GM23338 (cell line): Measurements from ENCODE around the gene TBX18. TPM values are rescaled to one million over a fixed set of nuclear protein-coding genes. Genes with fewer than 3 reads are reported as not detected.

Source experiments
- ATAC-seq: fragments of 200-7000 bp; cut with Tn5 transposase; 3 replicates; pipeline ENCODE4 v1.9.1; 2020
- DNase-seq: peaks from one replicate; pipeline ENCODE4 v3.0.0-alpha.2; 2015; ENCODE audit warnings: low spot score
- H2AFZ ChIP-seq: fragments of 200-600 bp; sonication (generic); 2 replicates; pipeline ENCODE4 v1.8.0; 2016; ENCODE audit warnings: antibody characterized with exemption, mild to moderate bottlenecking, moderate library complexity
- H3F3A ChIP-seq: fragments of 200-600 bp; sonication (generic); replicated peaks from 2 replicates; pipeline ENCODE4 v1.8.0; 2017; ENCODE audit warnings: antibody characterized with exemption, mixed run types, low read depth
- H3K27ac ChIP-seq: fragments of 200-600 bp; sonication (generic); 2 replicates; pipeline ENCODE4 v1.6.1; 2016; ENCODE audit warnings: low read depth
- H3K27me3 ChIP-seq: fragments of 200-600 bp; sonication (generic); 2 replicates; pipeline ENCODE4 v1.8.0; 2016; ENCODE audit warnings: mild to moderate bottlenecking, mixed run types, moderate library complexity; ENCODE audit not compliant: insufficient read depth
- H3K36me3 ChIP-seq: fragments of 200-600 bp; sonication (generic); 2 replicates; pipeline ENCODE4 v1.8.0; 2016; ENCODE audit warnings: mild to moderate bottlenecking; ENCODE audit not compliant: insufficient read depth
- H3K4me1 ChIP-seq: fragments of 200-600 bp; sonication (generic); 2 replicates; pipeline ENCODE4 v1.8.0; 2016; ENCODE audit warnings: mild to moderate bottlenecking, moderate library complexity; ENCODE audit not compliant: insufficient read depth
- H3K4me2 ChIP-seq: fragments of 200-600 bp; sonication (generic); 2 replicates; pipeline ENCODE4 v1.7.1; 2017; ENCODE audit warnings: mixed run types
- H3K4me3 ChIP-seq: fragments of 200-600 bp; sonication (generic); 2 replicates; pipeline ENCODE4 v1.6.1; 2016; ENCODE audit warnings: mixed run types
- H3K79me2 ChIP-seq: fragments of 200-600 bp; sonication (generic); replicated peaks from 2 replicates; pipeline ENCODE4 v1.8.0; 2017; ENCODE audit warnings: mild to moderate bottlenecking; ENCODE audit not compliant: insufficient read depth
- H3K9me2 ChIP-seq: fragments of 200-600 bp; sonication (generic); 2 replicates; pipeline ENCODE4 v1.8.0; 2017; ENCODE audit not compliant: insufficient read depth
- H4K20me1 ChIP-seq: fragments of 200-600 bp; sonication (generic); replicated peaks from 2 replicates; pipeline ENCODE4 v1.8.0; 2017; ENCODE audit warnings: mild to moderate bottlenecking; ENCODE audit not compliant: insufficient read depth
- H3K27ac Mint-ChIP-seq: 2 replicates; pipeline ENCODE4 v1.8.0; 2020; ENCODE audit warnings: inconsistent platforms, mild to moderate bottlenecking, moderate library complexity, mixed read lengths
- H3K27me3 Mint-ChIP-seq: 3 replicates; pipeline ENCODE4 v1.8.0; 2022; ENCODE audit warnings: low read depth, mild to moderate bottlenecking, moderate library complexity, mixed read lengths, inconsistent platforms; ENCODE audit not compliant: insufficient read depth, poor library complexity
- H3K36me3 Mint-ChIP-seq: 3 replicates; pipeline ENCODE4 v1.8.0; 2021; ENCODE audit warnings: low read depth, mild to moderate bottlenecking, inconsistent platforms, moderate library complexity, mixed read lengths
- H3K4me1 Mint-ChIP-seq: 3 replicates; pipeline ENCODE4 v1.8.0; 2020; ENCODE audit warnings: mild to moderate bottlenecking, inconsistent platforms, mixed read lengths
- H3K4me3 Mint-ChIP-seq: 3 replicates; pipeline ENCODE4 v1.8.0; 2021; ENCODE audit warnings: moderate library complexity, mild to moderate bottlenecking, inconsistent platforms, mixed read lengths
- H3K9me3 Mint-ChIP-seq: 3 replicates; pipeline ENCODE4 v1.8.0; 2020; ENCODE audit warnings: moderate library complexity, mild to moderate bottlenecking, inconsistent platforms, mixed read lengths
- CREB1 ChIP-seq: fragments of 250-450 bp; sonication (Bioruptor Pico); IDR thresholded peaks from 2 replicates; pipeline ENCODE4 v1.5.0; 2020; ENCODE audit warnings: low read depth, mild to moderate bottlenecking, moderate library complexity
- EZH2 ChIP-seq: fragments of 200-600 bp; sonication (generic); IDR thresholded peaks from one replicate; pipeline ENCODE4 v1.8.0; 2017; ENCODE audit warnings: antibody characterized with exemption, mild to moderate bottlenecking, low read depth; ENCODE audit not compliant: unreplicated experiment
- EZH2phosphoT487 ChIP-seq: fragments of 200-600 bp; sonication (generic); IDR thresholded peaks from one replicate; pipeline ENCODE4 v1.8.1; 2018; ENCODE audit warnings: antibody characterized with exemption; ENCODE audit not compliant: unreplicated experiment
- JUNB ChIP-seq: IDR thresholded peaks from one replicate; pipeline ENCODE4 v1.6.1; 2016; ENCODE audit warnings: antibody characterized with exemption; ENCODE audit not compliant: unreplicated experiment
- POLR2AphosphoS5 ChIP-seq: IDR thresholded peaks from 2 replicates; pipeline ENCODE4 v1.6.1; 2016; ENCODE audit warnings: antibody characterized with exemption, low read depth
- STAT1 ChIP-seq: IDR thresholded peaks from one replicate; pipeline ENCODE4 v1.6.1; 2016; ENCODE audit warnings: antibody characterized with exemption; ENCODE audit not compliant: unreplicated experiment
- ZNF114 ChIP-seq: fragments of 250-450 bp; sonication (Bioruptor Pico); IDR thresholded peaks from 2 replicates; pipeline ENCODE4 v1.5.0; 2020; ENCODE audit warnings: mild to moderate bottlenecking, moderate library complexity
- ZNF331 ChIP-seq: fragments of 250-450 bp; sonication (Bioruptor Pico); IDR thresholded peaks from 2 replicates; pipeline ENCODE4 v1.5.0; 2020; ENCODE audit warnings: low read depth, mild to moderate bottlenecking, moderate library complexity
- long read RNA-seq: library from polyadenylated mRNA; unstranded; transcript quantifications from one replicate; pipeline ENCODE4 v2.0.0, GENCODE V29; 2020; ENCODE audit not compliant: unreplicated experiment
- polyA plus RNA-seq: library from polyadenylated mRNA; unstranded; fragments of >200 nt; fragmentation: Nextera tagmentation; extraction: Ambion mirVana; gene quantifications from 2 replicates; pipeline ENCODE4 v1.2.1, GENCODE V29; 2016
- total RNA-seq: library from RNA; depleted of rRNA; stranded (reverse); fragments of >200 nt; shearing (Covaris generic); gene quantifications from 2 replicates; pipeline ENCODE4 v1.2.3, GENCODE V29; 2014; rRNA removed
- TF ChIP-seq, protein P1 (sequence below), 2 experiments: fragments of 200-600 bp in 1 of 2; sonication (generic) in 1 of 2; conservative IDR thresholded peaks; 2 replicates each; pipeline versions ENCODE4 v1.5.1 to v1.6.1; 2016 to 2017; ENCODE audit warnings: antibody characterized with exemption in 2 of 2, low read depth in 2 of 2, mild to moderate bottlenecking in 2 of 2, moderate library complexity in 1 of 2
- TF ChIP-seq, protein P2 (sequence below): IDR thresholded peaks from 2 replicates; pipeline ENCODE4 v1.6.1; 2016; ENCODE audit warnings: antibody characterized with exemption

The TBX18 gene
- total RNA-seq = 0.03 TPM in 1 of 2 replicates, not detected in the other
- polyA plus RNA-seq = not detected in 2 replicates
- long read RNA-seq = 0 reads

DNA sequence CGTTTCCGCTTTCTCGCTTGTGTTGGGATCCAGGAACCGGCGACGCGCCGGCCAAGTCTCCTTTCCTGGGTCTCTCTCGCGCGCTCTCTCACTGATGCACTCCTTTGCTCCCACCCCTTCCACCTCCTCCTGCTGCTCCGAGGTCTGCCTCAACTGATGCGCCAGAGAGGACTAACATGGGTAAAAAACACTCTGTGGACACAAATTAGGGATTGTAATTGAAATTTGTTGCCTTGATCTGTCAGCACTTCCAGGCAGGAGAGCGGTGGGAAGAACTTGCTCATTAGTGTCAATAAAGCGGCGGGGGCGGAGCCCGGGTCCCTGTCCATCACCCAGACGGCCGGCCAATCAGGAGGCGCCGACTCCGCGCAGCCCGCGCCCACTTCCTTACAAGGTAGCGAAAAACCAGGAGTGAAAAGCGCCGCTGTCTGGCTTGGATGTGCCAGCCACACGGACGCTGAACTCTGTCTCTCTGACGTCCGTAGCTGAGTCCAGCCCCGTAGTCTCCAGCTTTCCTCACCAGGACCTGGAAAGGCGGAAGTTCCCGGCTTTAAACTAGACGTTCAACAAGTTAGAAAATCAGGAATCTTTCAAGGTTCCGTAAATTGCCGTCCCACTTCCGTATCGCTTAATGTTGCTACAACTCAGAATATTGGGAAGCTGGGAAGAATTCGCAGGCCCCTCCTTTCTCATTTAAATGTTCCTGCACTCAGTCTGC, at the start of gene TBX18:
TSS of gene TBX18 (minus strand) at position 267 of the 718 bp plus-strand sequence. CDS start 417 bp downstream, outside the sequence.
- Histone ChIP-seq H3K9me2 (no peaks in the 10 kb centered on the region), H3K36me3 (no peaks in the 10 kb centered on the region), H4K20me1 (peaks cover 26% of the 10 kb centered on the region), H3K27me3 (peaks cover 98% of the 10 kb centered on the region), H3F3A (peaks cover 15% of the 10 kb centered on the region), H2AFZ (peak within 1 kb of the TSS; percentile 99), H3K79me2 (no peaks in the 10 kb centered on the region), H3K4me2 (peak within 1 kb of the TSS; percentile 80), H3K4me3 (peak within 1 kb of the TSS; percentile 82), H3K4me1 (peaks cover 37% of the 10 kb centered on the region), H3K27ac (no peak within 1 kb of the TSS)
- no peak within 1 kb of the TSS for H3K27ac Mint-ChIP-seq
- peaks cover 92% of the 10 kb centered on the region for H3K27me3 Mint-ChIP-seq
- H3K4me3 Mint-ChIP-seq = peak within 1 kb of the TSS; percentile 84
- TF ChIP-seq CREB1 (CRISPR knock-in tag) (peak; percentile 84), ZNF114 (CRISPR knock-in tag) (no peak), POLR2AphosphoS5 (no peak), STAT1 (no peak)
- TF ChIP-seq, protein P1, sequence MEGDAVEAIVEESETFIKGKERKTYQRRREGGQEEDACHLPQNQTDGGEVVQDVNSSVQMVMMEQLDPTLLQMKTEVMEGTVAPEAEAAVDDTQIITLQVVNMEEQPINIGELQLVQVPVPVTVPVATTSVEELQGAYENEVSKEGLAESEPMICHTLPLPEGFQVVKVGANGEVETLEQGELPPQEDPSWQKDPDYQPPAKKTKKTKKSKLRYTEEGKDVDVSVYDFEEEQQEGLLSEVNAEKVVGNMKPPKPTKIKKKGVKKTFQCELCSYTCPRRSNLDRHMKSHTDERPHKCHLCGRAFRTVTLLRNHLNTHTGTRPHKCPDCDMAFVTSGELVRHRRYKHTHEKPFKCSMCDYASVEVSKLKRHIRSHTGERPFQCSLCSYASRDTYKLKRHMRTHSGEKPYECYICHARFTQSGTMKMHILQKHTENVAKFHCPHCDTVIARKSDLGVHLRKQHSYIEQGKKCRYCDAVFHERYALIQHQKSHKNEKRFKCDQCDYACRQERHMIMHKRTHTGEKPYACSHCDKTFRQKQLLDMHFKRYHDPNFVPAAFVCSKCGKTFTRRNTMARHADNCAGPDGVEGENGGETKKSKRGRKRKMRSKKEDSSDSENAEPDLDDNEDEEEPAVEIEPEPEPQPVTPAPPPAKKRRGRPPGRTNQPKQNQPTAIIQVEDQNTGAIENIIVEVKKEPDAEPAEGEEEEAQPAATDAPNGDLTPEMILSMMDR (conservative IDR thresholded peaks at IDR 0.05; ENCODE audit: low read depth in 2 of 2) = no peak
- no peaks in the 10 kb centered on the region; the same call in 2 of the 3 replicates for H3K36me3 Mint-ChIP-seq
- peak; percentile 71 for ATAC-seq
- no peaks in the 10 kb centered on the region; the same call in 1 of the 3 replicates for H3K9me3 Mint-ChIP-seq
- peak; percentile 98 for DNase-seq
- H3K4me1 Mint-ChIP-seq = peaks cover 36% of the 10 kb centered on the region

DNA sequence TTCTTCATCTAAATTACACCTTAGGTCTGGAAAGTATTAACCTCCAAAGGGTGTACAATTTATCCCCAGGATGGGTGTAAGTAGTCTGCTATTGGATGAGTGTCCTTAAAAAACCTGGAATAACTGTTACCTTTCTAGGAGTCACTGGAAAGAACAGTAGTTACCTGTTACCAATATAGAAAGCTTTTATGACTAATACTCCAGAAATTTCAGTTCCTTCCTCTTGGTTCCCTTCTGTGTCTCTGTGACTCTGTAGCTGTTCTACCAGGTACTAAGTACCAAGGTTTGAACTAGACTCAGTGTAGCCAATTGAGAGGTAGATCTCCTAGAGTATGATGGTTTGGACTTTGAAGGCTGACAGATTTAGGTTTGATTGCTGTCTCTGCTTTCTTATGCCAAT, 47.0 kb upstream of the TBX18 start:
- no peaks in the 10 kb centered on the region for H3K36me3 ChIP-seq
- no peak overlapping the region for H3K27ac ChIP-seq
- H3K9me3 Mint-ChIP-seq = no peaks in the 10 kb centered on the region
- H3K4me1 Mint-ChIP-seq = peaks cover 5% of the 10 kb centered on the region; the same call in 2 of the 3 replicates
- no peaks in the 10 kb centered on the region for H3K9me2 ChIP-seq
- H3K4me3 ChIP-seq = no peak overlapping the region
- ATAC-seq = no peak
- no peaks in the 10 kb centered on the region for H3K79me2 ChIP-seq
- no peak overlapping the region for H2AFZ ChIP-seq
- no peaks in the 10 kb centered on the region for H4K20me1 ChIP-seq
- no peak overlapping the region for H3K27ac Mint-ChIP-seq
- H3K4me1 ChIP-seq = no peaks in the 10 kb centered on the region
- H3K4me2 ChIP-seq = no peak overlapping the region
- H3K27me3 Mint-ChIP-seq = peaks cover 1% of the 10 kb centered on the region
- H3K27me3 ChIP-seq = no peaks in the 10 kb centered on the region
- no peaks in the 10 kb centered on the region for H3F3A ChIP-seq
- no peaks in the 10 kb centered on the region for H3K36me3 Mint-ChIP-seq
- DNase-seq = no peak
- H3K4me3 Mint-ChIP-seq = no peak overlapping the region
- no peak for TF ChIP-seq CREB1 (CRISPR knock-in tag)
- TF ChIP-seq EZH2phosphoT487 = no peak
- TF ChIP-seq ZNF331 (CRISPR knock-in tag) = no peak
- no peak for TF ChIP-seq POLR2AphosphoS5
- TF ChIP-seq, protein P2, sequence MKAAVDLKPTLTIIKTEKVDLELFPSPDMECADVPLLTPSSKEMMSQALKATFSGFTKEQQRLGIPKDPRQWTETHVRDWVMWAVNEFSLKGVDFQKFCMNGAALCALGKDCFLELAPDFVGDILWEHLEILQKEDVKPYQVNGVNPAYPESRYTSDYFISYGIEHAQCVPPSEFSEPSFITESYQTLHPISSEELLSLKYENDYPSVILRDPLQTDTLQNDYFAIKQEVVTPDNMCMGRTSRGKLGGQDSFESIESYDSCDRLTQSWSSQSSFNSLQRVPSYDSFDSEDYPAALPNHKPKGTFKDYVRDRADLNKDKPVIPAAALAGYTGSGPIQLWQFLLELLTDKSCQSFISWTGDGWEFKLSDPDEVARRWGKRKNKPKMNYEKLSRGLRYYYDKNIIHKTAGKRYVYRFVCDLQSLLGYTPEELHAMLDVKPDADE = no peak
- no peak for TF ChIP-seq JUNB
- TF ChIP-seq, protein P1 (conservative IDR thresholded peaks at IDR 0.05; ENCODE audit: low read depth in 2 of 2) = no peak
- TF ChIP-seq EZH2 = no peak
